ENCODE results near the gene JPT1.
"Not testable (repeated sequence)": the region's sequence is repeated elsewhere in the genome, so short reads cannot be mapped to it uniquely, and the experiment has no call there.

JPT1 gene

GRCh38 chr17:75129576-75129975 lies 24.7 kb downstream of the JPT1 start:
- no peak for DNase-seq

- no peak for DNase-seq
Measured at GRCh38 chr17:75128694-75129505, 25.4 kb downstream of the JPT1 start.

- not testable (repeated sequence) for DNase-seq
Measured at GRCh38 chr17:75127936-75128335, 26.4 kb downstream of the JPT1 start.

- no peak for DNase-seq
Measured at GRCh38 chr17:75126954-75127353, 27.4 kb downstream of the JPT1 start.

- no peak for DNase-seq
Measured at GRCh38 chr17:75125984-75126383, 28.3 kb downstream of the JPT1 start.

GRCh38 chr17:75124819-75125162 lies 29.5 kb downstream of the JPT1 start:
- no peak for DNase-seq

GRCh38 chr17:75124041-75124818 lies 30.1 kb downstream of the JPT1 start:
- no peak for DNase-seq

GRCh38 chr17:75118307-75118706 lies 36.0 kb downstream of the JPT1 start:
- no peak for DNase-seq

GRCh38 chr17:75116737-75117136 lies 37.6 kb downstream of the JPT1 start:
- DNase-seq: no peak

- no peak for DNase-seq
Measured at GRCh38 chr17:75115555-75115954, 38.8 kb downstream of the JPT1 start.

GRCh38 chr17:75114552-75115314 lies 39.6 kb downstream of the JPT1 start:
- no peak for DNase-seq

GRCh38 chr17:75113798-75114551 lies 40.3 kb downstream of the JPT1 start:
- peak; percentile 91 for DNase-seq

GRCh38 chr17:75111777-75112335 lies 42.5 kb downstream of the JPT1 start:
- DNase-seq: no peak

GRCh38 chr17:75110234-75110937 lies 43.9 kb downstream of the JPT1 start:
- DNase-seq: no peak

- DNase-seq: peak; percentile 93
Measured at GRCh38 chr17:75109407-75110233, 44.7 kb downstream of the JPT1 start, which contains the start of gene ARMC7. TSS of gene ARMC7 (plus strand) at chr17:75109969. CDS start at chr17:75110289, 320 bp downstream.

- no peak for DNase-seq
Measured at GRCh38 chr17:75109046-75109406, 45.3 kb downstream of the JPT1 start.

- no peak for DNase-seq
Measured at GRCh38 chr17:75108193-75108592, 46.1 kb downstream of the JPT1 start.

- no peak for DNase-seq
Measured at GRCh38 chr17:75105126-75106080, 48.9 kb downstream of the JPT1 start.
